AG08396 (cell line): ENCODE measurements around the gene RIOX2.

ENCODE experiments used
- DNase-seq: peaks from one replicate; pipeline ENCODE4 v3.0.0; 2012; ENCODE audit warnings: low spot score, mixed read lengths

RIOX2 gene

DNA sequence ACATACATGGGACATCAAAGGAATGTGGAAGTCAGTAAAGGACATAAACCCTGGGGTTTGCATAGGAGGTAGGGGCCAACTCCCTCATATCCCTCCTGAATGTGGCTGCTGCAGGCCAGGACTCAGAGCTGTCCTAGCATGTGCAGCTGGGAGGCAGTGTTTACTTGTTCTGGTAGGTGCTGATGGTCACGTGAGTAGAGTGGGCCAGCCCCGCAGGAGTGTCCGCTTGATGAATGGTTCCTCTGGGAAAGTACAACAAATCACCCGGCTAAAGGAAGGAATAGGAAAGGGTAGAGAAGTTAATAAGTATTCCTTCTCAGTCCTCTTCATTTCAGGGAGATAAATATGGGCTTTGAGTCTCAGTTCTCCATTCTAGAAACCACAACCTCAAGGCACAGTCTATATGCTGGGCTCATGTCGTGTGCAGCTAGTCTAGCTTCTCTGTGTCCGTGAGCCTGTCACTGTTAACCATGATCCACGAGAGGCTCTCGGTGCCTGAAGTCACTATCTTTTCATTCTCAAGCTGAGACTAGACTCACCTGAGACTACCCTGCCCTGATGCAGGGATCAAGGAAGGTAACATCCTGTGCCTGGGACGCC, 17.9 kb downstream of the RIOX2 start:
- no peak for DNase-seq

GRCh38 chr3:97952872-97953271, 19.4 kb downstream of the RIOX2 start:
- no peak for DNase-seq

DNA sequence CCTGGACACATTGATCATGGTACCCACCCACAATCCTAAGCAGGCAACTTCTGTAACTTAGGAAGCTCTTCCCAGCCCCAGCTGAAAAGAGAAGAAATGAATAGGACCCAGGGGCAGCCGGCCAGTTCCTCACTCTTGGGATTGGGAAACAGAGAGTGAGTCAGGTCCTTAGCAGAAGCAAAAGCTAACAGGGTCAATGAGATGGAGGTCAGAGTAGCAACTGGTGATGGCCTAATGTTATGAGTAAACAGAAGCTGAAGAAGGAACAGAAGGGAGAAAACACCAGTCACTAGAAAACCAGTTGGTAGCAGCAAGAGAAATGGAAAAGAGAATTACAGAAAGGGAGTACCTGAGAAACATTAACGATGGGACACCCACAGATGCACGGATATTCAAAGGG, 20.0 kb downstream of the RIOX2 start:
- DNase-seq: peak; percentile 56

DNA sequence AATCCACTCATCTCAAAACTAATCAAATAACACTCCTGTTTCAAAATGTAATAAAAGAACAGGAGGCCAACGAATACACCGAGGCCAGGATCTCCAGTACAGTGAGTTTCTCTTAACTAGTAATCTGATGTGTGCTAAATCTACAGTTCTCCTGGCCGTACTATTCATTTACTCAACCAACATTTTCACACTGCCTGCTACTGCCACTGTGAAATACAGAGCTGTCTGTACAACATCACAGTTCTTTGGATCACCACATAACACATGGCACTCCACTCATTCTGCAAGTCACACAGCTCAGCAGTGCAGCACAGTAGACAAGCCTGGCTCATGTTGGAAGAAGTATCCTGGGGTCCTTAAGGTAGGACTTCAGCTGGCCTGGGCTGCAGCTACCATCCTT, 21.9 kb downstream of the RIOX2 start:
- no peak for DNase-seq

GRCh38 chr3:97949743-97950142, 22.5 kb downstream of the RIOX2 start:
- DNase-seq: no peak

GRCh38 chr3:97949110-97949485, 23.1 kb downstream of the RIOX2 start:
- DNase-seq: no peak

DNA sequence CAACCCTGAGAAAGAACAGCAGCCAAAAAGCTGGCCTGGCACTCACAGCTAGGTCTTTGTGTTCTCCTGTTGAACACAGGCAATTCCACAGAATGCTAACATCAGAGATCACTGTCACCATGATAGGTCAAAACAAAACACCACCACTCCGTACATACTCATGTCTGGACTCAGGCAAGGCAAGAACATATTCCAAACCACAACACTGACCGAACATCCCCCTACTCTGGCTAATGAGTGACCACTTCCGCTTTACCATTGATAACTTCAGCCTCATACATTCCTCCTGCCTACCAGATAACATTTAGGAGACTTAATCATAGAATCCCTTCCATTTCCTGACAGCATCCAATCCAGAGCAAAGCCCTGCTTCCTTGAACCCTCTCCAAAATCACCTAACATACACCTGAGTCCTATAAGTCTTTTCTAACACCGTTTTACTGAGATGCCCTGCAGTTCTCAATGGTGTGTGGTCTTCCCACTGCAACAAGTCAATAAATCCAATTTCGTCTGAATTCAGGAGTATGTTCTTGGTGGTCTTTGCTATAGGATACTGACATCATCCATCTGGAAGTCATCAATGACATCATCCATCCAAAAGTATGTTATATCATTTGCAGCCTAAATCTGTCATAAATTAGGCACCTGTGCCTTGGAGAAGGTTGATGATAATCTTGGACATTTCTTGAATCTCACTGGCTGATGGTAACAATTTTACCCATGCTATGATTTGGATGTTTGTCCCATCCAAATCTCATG, 23.7 kb downstream of the RIOX2 start:
- no peak for DNase-seq

GRCh38 chr3:97942801-97943546, 29.3 kb downstream of the RIOX2 start:
- no peak for DNase-seq

GRCh38 chr3:97940034-97940433, 32.2 kb downstream of the RIOX2 start:
- DNase-seq: no peak

GRCh38 chr3:97939401-97939800, 32.8 kb downstream of the RIOX2 start:
- no peak for DNase-seq

GRCh38 chr3:97938444-97938843, 33.8 kb downstream of the RIOX2 start:
- DNase-seq: no peak

DNA sequence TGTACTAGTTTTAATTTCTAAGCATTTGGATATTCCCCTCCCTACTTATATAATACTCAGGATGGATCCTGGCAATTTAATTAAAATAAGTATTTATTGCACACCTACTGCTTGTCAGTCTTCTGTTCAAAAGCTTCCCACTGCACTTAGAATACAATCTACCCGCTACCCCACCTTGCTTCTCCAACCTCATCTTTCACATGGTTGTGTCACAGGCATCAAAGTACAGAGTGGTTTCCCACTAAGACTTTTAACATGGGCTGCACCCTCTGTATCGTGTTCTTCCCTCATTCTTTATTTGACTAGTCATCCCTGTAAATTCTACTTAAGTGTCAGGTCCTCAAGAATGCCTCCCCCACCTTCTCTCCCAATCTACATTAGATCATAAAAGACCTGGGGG, 35.0 kb downstream of the RIOX2 start:
- DNase-seq: no peak

DNA sequence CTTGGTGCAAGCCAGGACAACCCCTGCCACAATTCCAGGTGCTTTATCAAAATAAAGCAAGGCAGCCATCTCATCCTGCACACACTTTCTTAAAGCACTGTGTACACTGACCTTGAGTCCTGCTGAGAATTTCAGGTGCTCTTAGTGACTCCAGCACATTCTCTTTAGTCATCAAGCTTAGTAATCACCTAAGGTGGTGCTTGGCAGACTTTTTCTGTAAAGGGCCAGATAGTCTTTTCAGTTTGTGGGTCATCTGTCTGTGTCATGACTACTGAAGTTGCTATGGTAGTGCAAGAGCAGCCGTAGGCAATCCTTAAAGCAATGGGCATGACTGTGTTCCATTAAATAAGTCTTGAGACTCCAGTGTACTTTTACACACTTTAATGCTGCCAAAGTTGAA, 36.4 kb downstream of the RIOX2 start:
- DNase-seq: no peak

DNA sequence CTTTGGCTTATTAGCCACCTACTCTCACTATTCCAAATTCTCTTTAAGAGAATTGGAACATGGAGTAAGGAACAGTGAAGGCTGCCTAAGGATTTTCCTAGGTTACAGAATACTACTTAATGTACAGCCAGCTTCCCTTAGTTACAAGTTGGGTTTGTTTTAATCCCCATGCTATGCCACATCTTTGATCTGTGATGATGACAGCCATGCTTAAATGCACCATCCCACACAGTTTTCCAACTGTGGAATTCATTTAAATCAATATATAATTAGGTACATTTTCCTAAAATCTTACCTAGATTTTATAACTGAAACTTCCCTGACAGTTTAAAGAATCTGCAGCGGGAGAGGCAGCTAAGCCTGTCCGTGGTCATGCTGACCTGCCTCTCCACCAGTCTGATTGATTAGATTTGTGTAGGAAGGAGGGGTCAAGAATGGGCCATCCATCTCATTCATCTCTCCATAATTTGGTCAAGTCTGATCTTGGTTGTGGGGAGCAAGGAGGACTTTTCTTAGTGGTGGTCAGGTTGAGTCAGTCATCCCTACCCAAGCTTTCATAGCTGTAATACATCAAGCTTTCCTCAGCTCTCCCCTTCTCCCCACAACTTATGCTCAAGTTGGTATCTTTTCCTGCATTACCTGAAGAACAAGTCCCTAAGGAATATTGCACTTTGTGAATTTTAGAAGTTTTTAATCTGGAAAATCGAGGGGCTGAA, 37.1 kb downstream of the RIOX2 start:
- DNase-seq: no peak

- no peak for DNase-seq
These were observed 39.8 kb downstream of the RIOX2 start for GRCh38 chr3:97932387-97932801.

- no peak for DNase-seq
These were observed 41.0 kb downstream of the RIOX2 start for GRCh38 chr3:97931218-97931617.

- no peak for DNase-seq
These were observed 42.2 kb downstream of the RIOX2 start for GRCh38 chr3:97930018-97930417.

DNA sequence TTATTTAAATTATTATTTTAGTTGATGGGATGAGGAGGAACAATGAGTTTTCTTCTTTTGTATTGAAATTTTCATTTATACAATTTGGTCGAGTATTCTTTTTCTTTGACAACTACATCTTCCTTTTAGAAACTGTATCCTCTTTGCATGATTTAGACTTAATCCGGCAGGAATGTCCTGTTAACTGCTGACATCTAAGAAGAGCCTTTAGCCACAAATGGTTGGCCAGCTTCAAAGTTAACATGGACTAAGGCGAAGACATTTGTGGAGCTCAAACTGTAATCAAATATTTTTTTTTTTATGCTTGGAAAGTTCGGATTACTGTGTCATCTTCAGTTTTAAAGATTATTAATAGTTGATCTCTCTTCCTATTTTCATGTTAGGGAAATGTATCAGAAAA, 43.2 kb downstream of the RIOX2 start:
- no peak for DNase-seq

DNA sequence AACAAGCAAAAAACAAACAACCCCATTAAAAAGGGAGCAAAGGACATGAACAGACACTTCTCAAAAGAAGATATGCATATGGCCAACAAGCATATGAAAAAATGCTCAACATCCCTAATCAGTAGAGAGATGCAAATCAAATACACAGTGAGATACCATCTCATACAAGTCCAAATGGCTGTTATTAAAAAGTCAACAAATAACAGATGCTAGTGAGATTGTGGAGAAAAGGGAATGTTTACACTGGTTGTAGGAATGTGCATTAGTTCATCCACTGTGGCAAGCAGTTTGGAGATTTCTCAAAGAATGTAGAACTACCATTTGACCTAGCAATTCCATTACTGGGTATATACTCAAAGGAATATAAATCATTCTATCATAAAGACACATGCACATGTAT, 44.5 kb downstream of the RIOX2 start:
- DNase-seq: no peak

DNA sequence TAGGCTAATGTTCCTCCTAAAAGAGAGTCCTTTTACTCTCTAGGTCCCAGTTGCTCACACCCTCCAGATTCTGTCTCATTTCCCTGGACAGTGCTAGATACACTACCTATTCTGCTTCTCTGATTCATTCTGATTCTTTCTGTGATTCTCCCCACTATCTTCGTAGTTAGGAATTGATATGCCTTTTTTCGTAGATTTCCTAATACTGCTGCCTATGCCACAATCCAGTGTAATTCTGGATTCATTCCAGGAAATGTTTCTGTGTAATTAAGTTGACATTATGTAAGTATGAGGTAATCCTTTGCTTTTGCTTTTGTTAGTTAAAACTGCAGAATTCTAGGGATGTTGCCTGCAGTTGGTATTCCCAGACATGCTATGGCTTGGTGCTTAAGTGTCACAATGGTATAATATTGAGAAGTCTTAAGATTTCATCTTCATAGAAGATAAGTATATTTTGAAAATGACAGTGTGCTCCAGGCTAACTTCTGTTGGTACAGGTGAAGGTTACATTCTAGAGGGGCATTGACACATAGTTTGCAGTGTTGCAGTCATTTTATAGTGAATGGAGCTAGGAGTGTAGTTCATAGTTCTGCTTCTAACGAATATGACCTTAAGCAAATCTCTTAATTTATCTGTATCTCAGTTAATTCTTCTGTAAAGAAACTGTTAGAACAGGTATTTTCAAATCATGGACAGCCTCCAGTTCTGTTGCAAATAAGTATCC, 54.3 kb downstream of the RIOX2 start:
- peak; percentile 8 for DNase-seq

GRCh38 chr3:97916576-97916975, 55.7 kb downstream of the RIOX2 start:
- DNase-seq: no peak

- DNase-seq: no peak
These were observed 57.8 kb downstream of the RIOX2 start for GRCh38 chr3:97914388-97914787.
